Measurements from ENCODE around the gene TFB1M. TPM values are rescaled to one million over a fixed set of nuclear protein-coding genes. Genes with fewer than 3 reads are reported as not detected.
A peak's percentile ranks its signal among the peaks of the same experiment; 100 is the strongest.

TFB1M gene
- total RNA-seq, 1 donor, result 18.8 TPM

DNA sequence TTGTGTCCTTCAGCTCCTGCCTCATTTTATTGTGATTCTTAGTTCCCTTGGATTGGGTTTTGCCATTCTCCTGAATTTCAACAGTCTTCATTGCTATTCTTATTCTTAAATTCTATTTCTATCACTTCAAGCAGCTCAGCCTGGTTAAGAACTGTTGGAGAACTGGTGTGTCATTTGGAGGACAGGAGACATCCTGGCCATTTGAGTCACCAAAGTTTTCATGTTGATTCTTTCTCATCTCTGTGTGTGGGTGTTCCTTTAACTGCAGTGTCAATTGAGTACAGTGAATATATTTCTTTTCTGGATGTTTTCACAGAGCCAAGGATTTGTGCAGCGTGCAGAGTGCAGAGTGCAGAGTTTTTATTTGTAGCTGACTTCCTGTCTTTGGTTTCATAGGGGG is 33.5 kb upstream of the TFB1M start:
- no peaks in the 10 kb centered on the region for H3K27me3 ChIP-seq (ENCODE audit: insufficient read depth, low read length)
- peaks cover 10% of the 10 kb centered on the region for H3K4me1 ChIP-seq (ENCODE audit: insufficient read depth, low read length)
- no peak for DNase-seq (ENCODE audit: insufficient read length, low spot score, missing footprints)
- no peak overlapping the region for H3K4me3 ChIP-seq (ENCODE audit: insufficient read depth, low read length)
- TF ChIP-seq, protein P1, sequence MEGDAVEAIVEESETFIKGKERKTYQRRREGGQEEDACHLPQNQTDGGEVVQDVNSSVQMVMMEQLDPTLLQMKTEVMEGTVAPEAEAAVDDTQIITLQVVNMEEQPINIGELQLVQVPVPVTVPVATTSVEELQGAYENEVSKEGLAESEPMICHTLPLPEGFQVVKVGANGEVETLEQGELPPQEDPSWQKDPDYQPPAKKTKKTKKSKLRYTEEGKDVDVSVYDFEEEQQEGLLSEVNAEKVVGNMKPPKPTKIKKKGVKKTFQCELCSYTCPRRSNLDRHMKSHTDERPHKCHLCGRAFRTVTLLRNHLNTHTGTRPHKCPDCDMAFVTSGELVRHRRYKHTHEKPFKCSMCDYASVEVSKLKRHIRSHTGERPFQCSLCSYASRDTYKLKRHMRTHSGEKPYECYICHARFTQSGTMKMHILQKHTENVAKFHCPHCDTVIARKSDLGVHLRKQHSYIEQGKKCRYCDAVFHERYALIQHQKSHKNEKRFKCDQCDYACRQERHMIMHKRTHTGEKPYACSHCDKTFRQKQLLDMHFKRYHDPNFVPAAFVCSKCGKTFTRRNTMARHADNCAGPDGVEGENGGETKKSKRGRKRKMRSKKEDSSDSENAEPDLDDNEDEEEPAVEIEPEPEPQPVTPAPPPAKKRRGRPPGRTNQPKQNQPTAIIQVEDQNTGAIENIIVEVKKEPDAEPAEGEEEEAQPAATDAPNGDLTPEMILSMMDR (IDR thresholded peaks at IDR 0.05; ENCODE audit: extremely low read depth, low read depth, low read length), result no peak
- peak overlapping the region; percentile 39 for H2AFZ ChIP-seq (ENCODE audit: low read length)
- no peaks in the 10 kb centered on the region for H4K20me1 ChIP-seq (ENCODE audit: insufficient read depth, low read length)
- no peaks in the 10 kb centered on the region for H3K9me3 ChIP-seq (ENCODE audit: low read depth, low read length)
- no peaks in the 10 kb centered on the region for H3K36me3 ChIP-seq (ENCODE audit: insufficient read depth, low read length)
- H3K27ac ChIP-seq (ENCODE audit: low read depth, low read length), result peak overlapping the region; percentile 11
- H3K79me2 ChIP-seq (ENCODE audit: insufficient read depth, low read length), result no peaks in the 10 kb centered on the region
- no peak overlapping the region for H3K4me2 ChIP-seq (ENCODE audit: insufficient read depth, low read length)

DNA sequence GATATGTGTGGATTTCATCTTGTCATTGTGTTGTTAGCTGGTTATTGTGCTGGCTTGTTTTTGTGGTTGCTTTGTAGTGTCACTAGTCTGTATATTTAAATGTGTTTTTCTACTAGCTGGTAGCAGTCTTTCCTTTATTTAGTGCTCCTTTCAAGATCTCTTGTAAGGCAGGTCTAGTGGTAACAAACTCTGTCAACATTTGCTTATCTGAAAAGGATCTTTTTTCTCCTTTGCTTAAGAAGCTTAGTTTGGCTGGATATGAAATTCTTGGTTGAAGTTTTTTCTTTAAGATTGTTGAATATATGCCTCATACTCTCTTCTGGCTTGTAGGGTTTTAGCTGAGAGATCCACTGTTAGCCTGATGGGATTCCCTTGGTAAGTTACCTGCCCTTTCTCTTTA is 32.7 kb upstream of the TFB1M start:
- H3K79me2 ChIP-seq (ENCODE audit: insufficient read depth, low read length), result no peaks in the 10 kb centered on the region
- H2AFZ ChIP-seq (ENCODE audit: low read length), result no peak overlapping the region
- H3K27ac ChIP-seq (ENCODE audit: low read depth, low read length), result no peak overlapping the region
- H3K27me3 ChIP-seq (ENCODE audit: insufficient read depth, low read length), result no peaks in the 10 kb centered on the region
- peaks cover 9% of the 10 kb centered on the region for H3K4me1 ChIP-seq (ENCODE audit: insufficient read depth, low read length)
- no peak overlapping the region for H3K4me2 ChIP-seq (ENCODE audit: insufficient read depth, low read length)
- no peaks in the 10 kb centered on the region for H3K9me3 ChIP-seq (ENCODE audit: low read depth, low read length)
- no peak for DNase-seq (ENCODE audit: insufficient read length, low spot score, missing footprints)
- no peaks in the 10 kb centered on the region for H3K36me3 ChIP-seq (ENCODE audit: insufficient read depth, low read length)
- TF ChIP-seq, protein P1 (IDR thresholded peaks at IDR 0.05; ENCODE audit: extremely low read depth, low read depth, low read length), result no peak
- no peaks in the 10 kb centered on the region for H4K20me1 ChIP-seq (ENCODE audit: insufficient read depth, low read length)
- H3K4me3 ChIP-seq (ENCODE audit: insufficient read depth, low read length), result no peak overlapping the region

DNA sequence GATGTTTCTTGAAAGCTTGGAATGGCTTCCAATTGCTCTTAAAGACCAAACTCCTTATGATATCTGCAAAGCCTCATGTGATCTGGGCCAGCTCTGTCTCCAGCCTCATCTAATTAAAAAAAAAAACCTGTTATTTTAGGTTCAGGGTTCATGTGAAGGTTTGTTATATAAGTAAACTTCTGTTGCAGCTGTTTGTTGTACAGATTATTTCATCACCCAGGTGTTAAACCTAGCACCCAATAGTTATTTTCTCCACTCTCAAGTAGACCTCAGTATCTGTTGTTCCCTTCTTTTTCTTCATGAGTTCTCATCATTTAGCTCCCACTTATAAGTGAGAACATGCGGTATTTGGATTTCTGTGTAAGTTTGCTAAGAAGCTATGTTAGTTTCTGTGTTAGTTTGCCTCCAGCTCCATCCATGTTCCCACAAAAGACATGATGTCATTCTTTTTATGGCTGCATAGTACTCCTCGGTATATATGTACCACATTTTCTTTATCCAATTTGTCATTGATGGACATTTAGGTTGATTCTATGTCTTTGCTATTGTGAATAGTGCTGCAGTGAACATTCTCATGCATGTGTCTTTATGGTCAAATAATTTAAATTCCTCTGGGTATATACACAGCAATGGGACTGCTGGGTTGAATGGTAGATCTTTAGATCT is 30.2 kb upstream of the TFB1M start:
- no peak overlapping the region for H3K27ac ChIP-seq (ENCODE audit: low read depth, low read length)
- TF ChIP-seq, protein P1 (IDR thresholded peaks at IDR 0.05; ENCODE audit: extremely low read depth, low read depth, low read length), result no peak
- H4K20me1 ChIP-seq (ENCODE audit: insufficient read depth, low read length), result no peaks in the 10 kb centered on the region

GRCh38 chr6:155341130-155341828 is 27.0 kb upstream of the TFB1M start:
- no peaks in the 10 kb centered on the region for H3K9me3 ChIP-seq (ENCODE audit: low read depth, low read length)
- H3K36me3 ChIP-seq (ENCODE audit: insufficient read depth, low read length), result no peaks in the 10 kb centered on the region
- peaks cover 20% of the 10 kb centered on the region for H3K4me1 ChIP-seq (ENCODE audit: insufficient read depth, low read length)
- TF ChIP-seq, protein P1 (IDR thresholded peaks at IDR 0.05; ENCODE audit: extremely low read depth, low read depth, low read length), result no peak
- DNase-seq (ENCODE audit: insufficient read length, low spot score, missing footprints), result no peak
- no peak overlapping the region for H3K4me3 ChIP-seq (ENCODE audit: insufficient read depth, low read length)
- no peaks in the 10 kb centered on the region for H3K79me2 ChIP-seq (ENCODE audit: insufficient read depth, low read length)
- peak overlapping the region; percentile 58 for H3K4me2 ChIP-seq (ENCODE audit: insufficient read depth, low read length)
- H3K27ac ChIP-seq (ENCODE audit: low read depth, low read length), result peak overlapping the region; percentile 90
- H2AFZ ChIP-seq (ENCODE audit: low read length), result no peak overlapping the region
- no peaks in the 10 kb centered on the region for H3K27me3 ChIP-seq (ENCODE audit: insufficient read depth, low read length)
- H4K20me1 ChIP-seq (ENCODE audit: insufficient read depth, low read length), result no peaks in the 10 kb centered on the region

More for the DNA sequence above, 30.2 kb upstream of the TFB1M start:
- Histone ChIP-seq H3K27me3 (ENCODE audit: insufficient read depth, low read length) (no peaks in the 10 kb centered on the region), H3K79me2 (ENCODE audit: insufficient read depth, low read length) (no peaks in the 10 kb centered on the region), H3K4me1 (ENCODE audit: insufficient read depth, low read length) (peaks cover 28% of the 10 kb centered on the region), H3K36me3 (ENCODE audit: insufficient read depth, low read length) (no peaks in the 10 kb centered on the region), H3K4me2 (ENCODE audit: insufficient read depth, low read length) (no peak overlapping the region), H3K4me3 (ENCODE audit: insufficient read depth, low read length) (no peak overlapping the region), H2AFZ (ENCODE audit: low read length) (no peak overlapping the region), H3K9me3 (ENCODE audit: low read depth, low read length) (no peaks in the 10 kb centered on the region)
- no peak for DNase-seq (ENCODE audit: insufficient read length, low spot score, missing footprints)
